Ureter (tissue), 1 donor: ENCODE data around the gene PRDM5. TPM values are rescaled to one million over a fixed set of nuclear protein-coding genes. Genes with fewer than 3 reads are reported as not detected.

Experiments
- DNase-seq: peaks from one replicate; pipeline ENCODE4 v3.0.0-alpha.2; 2020; ENCODE audit warnings: low spot score
- total RNA-seq: library from RNA; stranded (reverse); gene quantifications from one replicate; pipeline ENCODE4 v1.2.4, GENCODE V29; 2023
- donor health status: DM: yes; HTN: yes; CAD: no.

PRDM5 gene
- total RNA-seq, 1 donor from 2014 or later, result 26.3 TPM

- no peak for DNase-seq
Observed at GRCh38 chr4:120856294-120856693, 66.2 kb downstream of the PRDM5 start.

- no peak for DNase-seq
Observed at GRCh38 chr4:120855307-120856001, 67.1 kb downstream of the PRDM5 start.

DNA sequence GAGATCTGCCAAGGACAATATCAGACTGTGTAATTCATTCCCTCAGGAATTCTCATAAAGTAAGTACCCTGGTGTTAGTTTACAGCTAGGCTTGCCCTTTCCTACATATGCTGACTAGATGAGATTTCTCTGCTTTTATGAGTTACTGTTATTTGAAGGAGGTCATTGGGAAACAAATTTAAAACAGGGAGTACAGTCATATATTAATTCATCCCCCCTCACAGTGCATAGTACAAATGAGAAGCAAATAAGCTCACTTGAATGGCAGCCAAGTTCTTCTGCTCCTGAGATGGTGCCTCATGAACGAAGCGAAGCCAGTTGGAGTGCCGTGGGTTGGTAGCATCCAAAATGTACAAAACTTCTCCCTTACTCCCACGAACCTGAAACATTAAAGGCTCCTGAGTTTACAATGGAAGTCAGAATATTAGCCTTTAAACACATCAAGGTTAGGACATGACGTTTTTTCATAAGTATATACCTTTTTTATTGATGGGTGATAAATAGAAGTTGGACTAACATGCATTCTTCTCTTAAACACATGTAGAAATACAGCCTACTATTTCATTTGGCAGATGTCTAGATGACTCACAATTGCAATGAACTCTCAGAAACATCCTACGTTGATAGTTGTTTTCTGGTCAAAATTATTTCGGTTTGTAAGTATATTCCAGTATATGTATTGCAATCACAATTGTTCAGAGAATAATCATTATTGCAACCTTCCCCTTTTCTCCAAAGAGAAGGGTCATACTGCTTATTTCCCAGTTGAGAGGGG, 69.2 kb downstream of the PRDM5 start:
- DNase-seq, result no peak

- DNase-seq, result no peak
Observed at GRCh38 chr4:120850018-120850599, 72.4 kb downstream of the PRDM5 start.

GRCh38 chr4:120847019-120847582, 75.4 kb downstream of the PRDM5 start:
- no peak for DNase-seq

DNA sequence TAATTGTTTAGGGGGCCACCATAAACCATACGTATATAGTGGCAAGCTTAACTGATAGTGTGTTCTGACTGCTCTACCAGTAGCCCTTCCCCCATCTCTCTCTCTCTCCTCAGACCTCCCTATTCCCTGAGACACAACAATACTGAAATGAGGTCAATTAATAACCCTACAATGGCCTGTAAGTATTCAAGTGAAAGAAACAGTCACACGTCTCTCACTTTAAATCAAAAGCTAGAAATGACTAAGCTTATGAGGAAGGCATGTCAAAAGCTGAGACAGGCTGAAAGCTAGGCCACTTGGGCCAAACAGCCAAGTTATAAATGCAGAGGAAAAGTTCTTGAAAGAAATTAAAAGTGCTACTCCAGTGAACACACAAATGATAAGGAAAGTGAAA, 78.0 kb downstream of the PRDM5 start:
- no peak for DNase-seq

DNA sequence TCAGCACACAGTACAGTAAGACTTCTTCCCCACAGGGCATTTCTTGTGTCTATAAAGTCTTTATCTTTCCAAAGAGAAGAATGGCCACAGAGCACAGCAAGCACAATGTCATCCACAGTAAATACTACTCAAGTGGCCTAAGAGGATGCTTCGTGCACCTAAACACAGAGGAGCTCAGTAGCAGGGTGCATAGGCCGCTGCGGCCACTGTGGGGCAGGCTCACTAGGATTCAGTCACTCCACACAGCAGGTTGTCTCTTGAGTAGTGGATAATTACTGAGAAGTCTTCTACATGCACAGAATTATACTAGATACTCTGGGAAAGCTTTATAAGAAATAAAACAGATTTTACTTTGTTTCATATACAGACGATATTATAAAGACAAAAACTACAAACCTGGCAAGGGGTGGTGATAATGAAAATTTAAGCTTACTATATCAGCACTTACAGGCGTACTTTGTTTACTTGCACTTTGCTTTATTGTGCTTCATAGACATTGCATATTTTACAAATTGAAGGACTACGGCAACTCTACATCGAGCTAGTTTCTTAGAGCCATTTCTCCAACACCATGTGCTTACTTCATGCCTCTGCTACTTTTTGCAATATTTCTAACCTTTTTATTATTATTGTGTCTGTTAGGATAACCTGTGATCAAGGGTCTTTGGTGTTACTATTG, 78.5 kb downstream of the PRDM5 start:
- DNase-seq, result no peak

GRCh38 chr4:120842031-120842430, 80.5 kb downstream of the PRDM5 start:
- no peak for DNase-seq

- no peak for DNase-seq
Observed at GRCh38 chr4:120841580-120841979, 80.9 kb downstream of the PRDM5 start.

GRCh38 chr4:120839974-120840751, 82.4 kb downstream of the PRDM5 start:
- no peak for DNase-seq

- no peak for DNase-seq
Observed at GRCh38 chr4:120839334-120839973, 83.1 kb downstream of the PRDM5 start.

- DNase-seq, result no peak
Observed at GRCh38 chr4:120838784-120839183, 83.7 kb downstream of the PRDM5 start.

- no peak for DNase-seq
Observed at GRCh38 chr4:120837656-120838055, 84.9 kb downstream of the PRDM5 start.

GRCh38 chr4:120835342-120835741, 87.2 kb downstream of the PRDM5 start:
- DNase-seq, result no peak

- no peak for DNase-seq
Observed at GRCh38 chr4:120830204-120830603, 92.3 kb downstream of the PRDM5 start.

DNA sequence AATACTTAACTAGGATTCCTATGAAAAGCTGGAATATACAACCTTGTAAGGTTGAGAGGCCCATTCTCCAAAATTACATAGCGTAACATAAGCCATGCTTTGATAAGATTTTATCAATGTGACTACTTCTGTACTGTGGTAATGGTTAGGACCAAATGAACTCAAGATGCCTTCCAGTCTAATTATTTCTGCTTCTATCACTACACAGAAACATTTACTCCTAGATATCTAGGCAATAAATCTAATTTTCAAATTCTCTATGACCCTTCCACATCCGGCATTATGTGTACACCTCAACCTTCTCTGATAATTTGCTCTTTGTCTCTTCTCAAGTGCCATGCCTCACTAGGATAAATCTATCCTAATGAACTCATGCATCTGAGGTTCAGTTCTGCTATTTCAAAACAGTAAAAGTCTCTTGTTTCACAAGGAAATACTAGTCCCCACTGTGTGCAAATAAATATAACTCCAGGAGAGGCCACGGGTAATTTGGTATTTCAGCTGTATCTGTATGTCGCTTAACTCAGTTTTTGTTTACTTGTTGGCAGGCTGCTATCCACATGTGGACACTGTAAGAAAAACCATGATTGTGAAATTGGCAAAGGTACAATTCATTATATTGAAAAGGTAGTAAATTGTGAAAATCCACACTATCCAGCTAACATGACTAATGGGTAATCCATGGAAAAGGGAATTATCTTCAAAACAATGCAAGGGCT, 93.3 kb downstream of the PRDM5 start:
- no peak for DNase-seq

DNA sequence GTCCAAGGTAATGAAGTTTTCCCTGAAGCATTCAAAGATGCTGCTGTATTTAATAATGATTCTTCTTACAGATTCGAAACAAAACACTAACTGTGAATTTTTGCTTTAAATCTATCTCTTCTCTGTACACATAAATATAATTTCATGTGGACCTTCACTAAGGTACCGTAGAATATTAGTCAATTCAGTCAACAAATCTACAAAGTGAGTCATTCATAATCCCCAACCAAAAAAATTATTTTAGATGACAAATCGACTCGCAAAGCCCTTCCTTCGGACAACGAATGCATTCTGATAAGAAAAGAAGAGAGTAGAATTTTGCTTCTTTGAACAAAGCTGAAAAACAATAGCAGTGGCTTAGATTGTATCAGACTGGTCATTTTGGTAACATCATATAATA, 95.7 kb downstream of the PRDM5 start:
- DNase-seq, result no peak

- no peak for DNase-seq
Observed at GRCh38 chr4:120826449-120826848, 96.1 kb downstream of the PRDM5 start.

- no peak for DNase-seq
Observed at GRCh38 chr4:120824946-120825345, 97.6 kb downstream of the PRDM5 start.

DNA sequence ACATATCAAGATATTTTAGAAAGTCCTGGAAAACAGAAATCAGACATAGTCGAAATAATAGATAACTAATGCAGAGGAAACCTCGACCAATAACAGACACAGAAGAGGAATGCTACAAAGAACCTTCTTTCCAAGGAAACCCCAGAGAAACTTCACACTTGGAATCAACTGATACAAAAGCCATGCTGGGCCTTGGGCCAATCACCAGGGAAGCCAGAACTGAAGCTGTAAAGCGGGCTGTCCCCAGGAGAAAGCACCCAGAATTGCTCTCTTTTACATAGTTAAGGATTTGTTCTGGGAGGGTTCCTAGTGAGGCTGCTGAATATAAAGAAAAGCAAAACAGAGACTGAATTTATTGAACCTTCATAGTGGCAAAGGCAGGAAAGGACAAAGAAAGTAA, 100.5 kb downstream of the PRDM5 start:
- DNase-seq, result no peak
